AG20443 (cell line): ENCODE measurements around the gene AHRR.
A peak's percentile ranks its signal among the peaks of the same experiment; 100 is the strongest.
"Not testable (repeated sequence)": the region's sequence is repeated elsewhere in the genome, so short reads cannot be mapped to it uniquely, and the experiment has no call there.

ENCODE experiments used
- DNase-seq: peaks from one replicate; pipeline ENCODE4 v3.0.0; 2012; ENCODE audit warnings: low spot score, mixed read lengths

AHRR gene

GRCh38 chr5:378976-379742 lies 57.6 kb downstream of the AHRR start:
- no peak for DNase-seq

- DNase-seq, result no peak
Observed at GRCh38 chr5:380701-381309, 59.3 kb downstream of the AHRR start.

GRCh38 chr5:383066-383465 lies 61.6 kb downstream of the AHRR start:
- no peak for DNase-seq

GRCh38 chr5:383621-384020 lies 62.1 kb downstream of the AHRR start:
- DNase-seq, result no peak

GRCh38 chr5:384576-384975 lies 63.1 kb downstream of the AHRR start:
- not testable (repeated sequence) for DNase-seq

- DNase-seq, result no peak
Observed at GRCh38 chr5:385321-385720, 63.8 kb downstream of the AHRR start.

GRCh38 chr5:386432-387341 lies 65.2 kb downstream of the AHRR start:
- DNase-seq, result no peak

- no peak for DNase-seq
Observed at GRCh38 chr5:387491-388265, 66.2 kb downstream of the AHRR start.

- DNase-seq, result no peak
Observed at GRCh38 chr5:388266-389196, 67.0 kb downstream of the AHRR start.

GRCh38 chr5:389197-389821 lies 67.8 kb downstream of the AHRR start:
- no peak for DNase-seq

GRCh38 chr5:389891-390622 lies 68.5 kb downstream of the AHRR start:
- no peak for DNase-seq

- no peak for DNase-seq
Observed at GRCh38 chr5:390623-391491, 69.3 kb downstream of the AHRR start.

GRCh38 chr5:392431-392988 lies 71.0 kb downstream of the AHRR start:
- no peak for DNase-seq

- DNase-seq, result peak; percentile 54
Observed at GRCh38 chr5:393846-394275, 72.3 kb downstream of the AHRR start.

- no peak for DNase-seq
Observed at GRCh38 chr5:394671-395155, 73.2 kb downstream of the AHRR start.

GRCh38 chr5:395156-395920 lies 73.8 kb downstream of the AHRR start:
- peak; percentile 91 for DNase-seq

- DNase-seq, result no peak
Observed at GRCh38 chr5:395921-396530, 74.5 kb downstream of the AHRR start.
